H1 (cell line): ENCODE data around the gene KXD1. TPM values are rescaled to one million over a fixed set of nuclear protein-coding genes. Genes with fewer than 3 reads are reported as not detected.
A peak's percentile ranks its signal among the peaks of the same experiment; 100 is the strongest.
"Not testable (repeated sequence)": the region's sequence is repeated elsewhere in the genome, so short reads cannot be mapped to it uniquely, and the experiment has no call there.

Experiments used
- CTCF ChIA-PET: fragments of 300-600 bp; sonication (Branson Sonifier 250); formaldehyde crosslinking; loops from one replicate; lab custom pipeline; 2021; ENCODE audit not compliant: partially characterized antibody; lab: Charles Lee
- POLR2A ChIA-PET: fragments of 300-600 bp; sonication (Branson Sonifier 250); formaldehyde crosslinking; loops from one replicate; lab custom pipeline; 2021; ENCODE audit warnings: inconsistent platforms; ENCODE audit not compliant: partially characterized antibody; lab: Charles Lee
- DNase-seq, 2 experiments: peaks; one replicate each; pipeline versions ENCODE4 v3.0.0 to v3.0.0-alpha.2; 2010 to 2022; ENCODE audit warnings: low spot score in 2 of 2, low read depth in 1 of 2, mixed read lengths in 1 of 2
- FAIRE-seq: peaks from 2 replicates; lab custom pipeline; 2011; peaks lifted over from hg19 to GRCh38; lab: Jason Lieb, UNC
- H2AFZ ChIP-seq: 2 replicates; pipeline ENCODE4 v1.8.1; 2012; ENCODE audit warnings: low read length, inconsistent platforms
- H2AK5ac ChIP-seq: 2 replicates; pipeline ENCODE4 v1.6.1; 2013; ENCODE audit warnings: low read depth, low read length
- H2BK120ac ChIP-seq: replicated peaks from 2 replicates; pipeline ENCODE3; 2013; ENCODE audit warnings: low read depth, low read length, inconsistent platforms
- H2BK12ac ChIP-seq: 2 replicates; pipeline ENCODE4 v1.6.1; 2013; ENCODE audit warnings: low read depth, low read length
- H2BK15ac ChIP-seq: 2 replicates; pipeline ENCODE4 v1.6.1; 2013; ENCODE audit warnings: low read length
- H2BK20ac ChIP-seq: 2 replicates; pipeline ENCODE4 v1.6.1; 2013; ENCODE audit warnings: low read length
- H2BK5ac ChIP-seq: 2 replicates; pipeline ENCODE4 v1.6.1; 2013; ENCODE audit warnings: low read depth, low read length
- H3K14ac ChIP-seq: 2 replicates; pipeline ENCODE4 v1.6.1; 2013; ENCODE audit warnings: inconsistent platforms; ENCODE audit not compliant: insufficient read length
- H3K18ac ChIP-seq: 2 replicates; pipeline ENCODE4 v1.6.1; 2013; ENCODE audit warnings: low read length; ENCODE audit errors: extremely low read depth
- H3K23ac ChIP-seq: 2 replicates; pipeline ENCODE4 v1.6.1; 2013; ENCODE audit warnings: inconsistent platforms; ENCODE audit not compliant: insufficient read length
- H3K23me2 ChIP-seq: 2 replicates; pipeline ENCODE4 v1.6.1; 2013; ENCODE audit warnings: low read depth, low read length
- H3K27ac ChIP-seq: 2 replicates; pipeline ENCODE4 v1.6.1; 2011; ENCODE audit warnings: low read depth, low read length, inconsistent platforms
- H3K27me3 ChIP-seq, 4 experiments: replicated peaks in 1 of 4; 1 replicate in 1 of 4; 2 replicates in 3 of 4; pipeline versions ENCODE4 v1.6.1 to v1.8.1; 2011 to 2013; ENCODE audit warnings: low read length in 3 of 4, mild to moderate bottlenecking in 3 of 4, inconsistent platforms in 2 of 4, mixed read lengths in 2 of 4, moderate library complexity in 1 of 4; ENCODE audit not compliant: control insufficient read depth in 3 of 4, insufficient read depth in 3 of 4; ENCODE audit errors: extremely low read depth in 1 of 4
- H3K36me3 ChIP-seq, 4 experiments: 2 replicates each; pipeline versions ENCODE4 v1.6.1 to v1.8.1; 2011 to 2013; ENCODE audit warnings: mild to moderate bottlenecking in 4 of 4, low read length in 3 of 4, moderate library complexity in 2 of 4, control low read depth in 1 of 4, inconsistent platforms in 1 of 4; ENCODE audit not compliant: insufficient read depth in 4 of 4, control insufficient read depth in 2 of 4
- H3K4ac ChIP-seq: replicated peaks from 2 replicates; pipeline ENCODE3; 2013; ENCODE audit warnings: low read length, low read depth, mixed read lengths, inconsistent platforms; ENCODE audit not compliant: insufficient read length
- H3K4me1 ChIP-seq, 4 experiments: replicated peaks in 1 of 4; 1 replicate in 1 of 4; 2 replicates in 3 of 4; pipeline versions ENCODE4 v1.6.1 to v1.8.1; 2011 to 2013; ENCODE audit warnings: low read length in 3 of 4, inconsistent platforms in 2 of 4, mixed read lengths in 1 of 4; ENCODE audit not compliant: insufficient read depth in 4 of 4, control insufficient read depth in 3 of 4
- H3K4me2 ChIP-seq, 2 experiments: 2 replicates each; pipeline versions ENCODE4 v1.6.1 to v1.8.1; 2011 to 2013; ENCODE audit warnings: low read depth in 2 of 2, low read length in 2 of 2, control low read depth in 1 of 2, inconsistent platforms in 1 of 2, mild to moderate bottlenecking in 1 of 2; ENCODE audit not compliant: insufficient read depth in 1 of 2
- H3K4me3 ChIP-seq, 4 experiments: fragments of 200-600, 300-600 bp in 1 of 4; sonication (generic), shearing (Covaris generic), sonication (Bioruptor Twin) in 1 of 4; 2 replicates each; pipeline versions ENCODE4 v1.5.1 to v1.8.1; 2011 to 2016; ENCODE audit warnings: low read length in 4 of 4, low read depth in 3 of 4, control low read depth in 2 of 4, inconsistent platforms in 2 of 4, mild to moderate bottlenecking in 2 of 4, mixed read lengths in 1 of 4, moderate library complexity in 1 of 4; ENCODE audit not compliant: insufficient read depth in 2 of 4; ENCODE audit errors: extremely low read depth in 1 of 4
- H3K56ac ChIP-seq: replicated peaks from 2 replicates; pipeline ENCODE3; 2013; ENCODE audit warnings: low read depth, mild to moderate bottlenecking, mixed read lengths, low read length, inconsistent platforms; ENCODE audit not compliant: insufficient read length
- H3K79me1 ChIP-seq: 2 replicates; pipeline ENCODE4 v1.6.1; 2013; ENCODE audit warnings: low read depth, low read length, control low read depth
- H3K79me2 ChIP-seq, 2 experiments: 2 replicates each; pipeline versions ENCODE4 v1.6.1 to v1.8.1; 2012 to 2013; ENCODE audit warnings: low read length in 2 of 2, mild to moderate bottlenecking in 2 of 2, inconsistent platforms in 1 of 2; ENCODE audit not compliant: insufficient read depth in 2 of 2, control insufficient read depth in 1 of 2
- H3K9ac ChIP-seq, 4 experiments: replicated peaks in 1 of 4; 1 replicate in 1 of 4; 2 replicates in 3 of 4; pipeline versions ENCODE4 v1.6.1 to v1.8.1; 2011 to 2013; ENCODE audit warnings: low read depth in 3 of 4, low read length in 3 of 4, control low read depth in 2 of 4, mild to moderate bottlenecking in 2 of 4, moderate library complexity in 2 of 4, inconsistent platforms in 1 of 4; ENCODE audit errors: extremely low read depth in 1 of 4
- H3K9me3 ChIP-seq, 2 experiments: 2 replicates each; pipeline versions ENCODE4 v1.6.1 to v1.8.1; 2012 to 2013; ENCODE audit warnings: mild to moderate bottlenecking in 2 of 2, moderate library complexity in 2 of 2, control low read depth in 1 of 2, inconsistent platforms in 1 of 2, low read depth in 1 of 2, low read length in 1 of 2, mixed read lengths in 1 of 2; ENCODE audit not compliant: insufficient read depth in 2 of 2
- H4K20me1 ChIP-seq, 2 experiments: replicated peaks in 1 of 2; 2 replicates each; pipeline versions ENCODE3 to v1.8.1; 2011 to 2013; ENCODE audit warnings: inconsistent platforms in 2 of 2, low read length in 2 of 2, mild to moderate bottlenecking in 1 of 2; ENCODE audit not compliant: insufficient read depth in 2 of 2, control insufficient read depth in 1 of 2
- H4K5ac ChIP-seq: 2 replicates; pipeline ENCODE4 v1.6.1; 2013; ENCODE audit warnings: low read length, low read depth, mixed read lengths, inconsistent platforms; ENCODE audit not compliant: insufficient read length
- H4K8ac ChIP-seq: 2 replicates; pipeline ENCODE4 v1.8.0; 2013; ENCODE audit warnings: mild to moderate bottlenecking, moderate library complexity, low read length, inconsistent platforms; ENCODE audit not compliant: insufficient read depth; ENCODE audit errors: extremely low read depth
- H4K91ac ChIP-seq: replicated peaks from 2 replicates; pipeline ENCODE3; 2013; ENCODE audit warnings: low read length, mixed read lengths, inconsistent platforms; ENCODE audit not compliant: insufficient read length
- KDM1A ChIP-seq: fragments of 200-600, 300-600 bp; sonication (generic); IDR thresholded peaks from 2 replicates; pipeline ENCODE4 v1.7.1; 2016; ENCODE audit warnings: mild to moderate bottlenecking, low read length, borderline replicate concordance
- WGBS, 2 experiments: shearing (Covaris generic) in 1 of 2; methylation state at CpG; one replicate each; pipeline versions ENCODE4 v1.1.6 to v1.1.7; 2013 to 2015; ENCODE audit warnings: low lambda C conversion rate in 2 of 2, mixed read lengths in 2 of 2, inconsistent platforms in 1 of 2, low coverage in 1 of 2, missing lambda C conversion rate in 1 of 2; ENCODE audit not compliant: insufficient replicate concordance in 2 of 2, insufficient coverage in 1 of 2, insufficient read length in 1 of 2; ENCODE audit errors: extremely low coverage in 1 of 2, missing lambda C conversion rate in 1 of 2; 5-methylcytosine and 5-hydroxymethylcytosine counted together
- polyA plus RNA-seq, 7 experiments: library from polyadenylated mRNA; depleted of rRNA in 3 of 7; stranded (reverse) in 5 of 7; unstranded in 2 of 7; fragments of >200 nt in 5 of 7; fragments of 200-250 nt in 2 of 7; gene quantifications; 1 replicate in 5 of 7; 2 replicates in 1 of 7; 4 replicates in 1 of 7; pipeline versions ENCODE4 v1.2.1 to v1.2.3, GENCODE V29; 2011 to 2013; ENCODE audit warnings: missing spikeins in 2 of 7, mixed read lengths in 2 of 7
- total RNA-seq: library from RNA; stranded (reverse); fragmentation: NEBNext Ultra II Directional; extraction: Animal tissue kit (Norgen Biotek cat#: 25700); gene quantifications from 2 replicates; pipeline ENCODE4 v1.2.1, GENCODE V29; 2021

The KXD1 gene
- total and polyA plus RNA-seq, 2 of the 8 experiments (the other 6 are each of a cell fraction or from before 2014, with no cell fraction given) = 115 to 267 TPM

DNA sequence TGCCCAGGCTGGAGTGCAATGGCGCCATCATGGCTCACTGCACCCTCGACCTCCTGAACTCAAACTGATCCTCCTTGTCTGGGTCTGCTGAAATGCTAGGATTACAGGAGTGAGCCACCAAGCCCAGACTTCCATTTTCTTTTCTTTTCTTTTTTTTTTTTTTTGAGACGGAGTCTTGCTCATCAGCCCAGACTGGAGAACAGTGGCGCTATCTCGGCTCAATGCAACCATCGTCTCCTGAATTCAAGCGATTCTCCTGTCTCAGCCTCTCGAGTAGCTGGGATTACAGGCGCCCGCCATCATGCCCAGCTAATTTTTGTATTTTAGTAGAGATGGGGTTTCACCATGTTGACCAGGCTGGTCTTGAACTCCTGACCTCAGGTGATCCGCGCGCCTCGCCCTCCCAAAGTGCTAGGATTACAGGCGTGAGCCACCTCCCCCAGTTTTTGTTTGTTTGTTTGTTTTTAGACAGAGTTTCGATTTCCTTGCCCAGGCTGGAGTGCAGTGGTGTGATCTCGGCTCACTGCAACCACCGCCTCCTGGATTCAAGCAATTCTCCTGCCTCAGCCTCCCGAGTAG is 34.7 kb upstream of the KXD1 start:
- Histone ChIP-seq H3K4me3 (peak overlapping the region in 1 of 4 experiments; percentile 98; a peak in 2 of 8 replicates), H3K79me2 (peaks cover 0 to 23% of the 10 kb centered on the region in 2 experiments; a peak in 2 of 4 replicates), H3K4me2 (peak overlapping the region; percentile 20 to 69; a peak in 2 of 4 replicates)
- not testable (repeated sequence) for H2BK20ac ChIP-seq, H3K4me1 ChIP-seq, H3K9ac ChIP-seq, H3K27me3 ChIP-seq, H2BK12ac ChIP-seq, H3K18ac ChIP-seq, H2AFZ ChIP-seq, H4K91ac ChIP-seq, H4K5ac ChIP-seq, H2BK120ac ChIP-seq, H3K23me2 ChIP-seq, H3K23ac ChIP-seq, H2AK5ac ChIP-seq, H3K4ac ChIP-seq, H2BK5ac ChIP-seq, H3K79me1 ChIP-seq, H3K56ac ChIP-seq, H3K36me3 ChIP-seq, H3K9me3 ChIP-seq, H3K14ac ChIP-seq, DNase-seq, H2BK15ac ChIP-seq, FAIRE-seq, H4K20me1 ChIP-seq, H3K27ac ChIP-seq, H4K8ac ChIP-seq
- CTCF ChIA-PET = interaction anchor here (0.7 to 32.9 kb wide), 11 partner anchors 8 to 689 kb away, joined by 3 to 458 read pairs (median 4); partner anchors contain the start of gene FKBP8
- POLR2A ChIA-PET = interaction anchor here (0.5 to 4.0 kb wide), 10 partner anchors 10 to 243 kb away, joined by 3 to 19 read pairs (median 4); partner anchors contain the start of gene UBA52
- peak; percentile 94 for TF ChIP-seq KDM1A
- 90% methylated on average over 17 of the region's 19 CpGs; no CpG with 5 or more reads in 1 of the 2 experiments for WGBS, 2 experiments
